ENCODE measurements around the gene ZSCAN21.

Gene ZSCAN21

DNA sequence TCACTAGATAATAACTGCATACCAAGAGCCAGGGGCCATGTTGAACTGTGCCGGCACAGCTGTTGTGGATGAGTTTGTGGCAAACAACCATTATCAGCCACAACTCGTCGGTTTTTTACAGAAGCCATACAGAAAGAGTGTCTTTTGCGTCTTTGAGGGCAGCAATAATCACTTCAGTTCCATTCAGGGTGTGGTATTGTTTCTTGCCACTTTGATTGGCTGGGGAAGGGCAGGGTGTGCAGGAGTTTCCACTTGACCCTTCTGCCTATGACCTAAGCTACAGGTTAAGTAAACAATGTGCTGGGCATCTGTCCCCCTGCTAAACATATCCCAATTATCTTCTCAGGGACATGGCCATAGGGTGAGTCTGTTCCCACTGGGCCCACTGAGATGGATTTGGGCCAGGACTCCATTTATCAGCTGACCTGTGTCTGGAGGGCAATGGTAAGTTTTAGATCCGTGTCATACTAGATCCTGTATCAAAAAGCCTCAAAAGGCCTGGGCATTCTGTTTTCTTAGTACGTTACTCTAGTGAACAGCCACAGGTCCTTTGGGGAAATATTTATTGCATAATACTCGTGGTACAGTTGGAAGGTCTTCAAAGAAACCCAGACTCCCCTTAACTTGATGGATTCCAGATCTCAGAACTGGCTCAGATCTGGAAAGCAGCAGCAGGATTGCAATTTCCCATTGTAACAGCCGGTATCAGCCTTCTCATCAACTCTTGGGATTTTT, 16.0 kb downstream of the ZSCAN21 start:
- Histone ChIP-seq H3K27ac (peak overlapping the region; percentile 51; the same call in 1 of the 2 replicates), H3K4me3 (no peak overlapping the region), H3K36me3 (ENCODE audit: insufficient read depth, low read length) (peaks cover 63% of the 10 kb centered on the region), H3K9me3 (ENCODE audit: low read depth, low read length) (peaks cover 10% of the 10 kb centered on the region), H3K9ac (ENCODE audit: insufficient read length) (no peak overlapping the region)
- TF ChIP-seq EZH2 (IDR thresholded peaks at IDR 0.05) (no peak), FOXP2 (optimal IDR thresholded peaks at IDR 0.05; ENCODE audit: control extremely low read depth, extremely low read length, insufficient read depth) (no peak), POLR2AphosphoS5 (IDR thresholded peaks at IDR 0.05; ENCODE audit: borderline replicate concordance, low read depth, low read length) (no peak)
- no peak for DNase-seq (ENCODE audit: low read depth, low spot score)

DNA sequence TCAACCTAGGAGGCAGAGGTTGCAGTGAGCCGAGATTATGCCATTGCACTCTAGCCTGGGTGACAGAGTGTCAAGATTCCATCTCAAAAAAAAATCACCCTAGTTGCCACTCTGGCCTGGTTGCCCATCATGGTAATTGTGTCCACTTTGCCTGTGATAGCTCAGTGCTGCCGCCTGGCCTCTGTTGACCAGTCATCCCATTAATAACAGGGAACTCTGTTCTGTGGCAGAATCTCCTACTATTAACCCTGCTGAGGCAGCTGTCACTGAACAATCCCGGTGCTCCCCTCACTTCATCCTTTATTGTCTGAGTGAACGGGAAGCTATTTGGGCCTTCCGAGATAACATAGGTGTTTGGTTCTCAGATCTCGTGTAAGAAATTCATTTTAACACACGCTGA, 17.4 kb downstream of the ZSCAN21 start:
- no peak for DNase-seq (ENCODE audit: low read depth, low spot score)
- Histone ChIP-seq H3K9me3 (ENCODE audit: low read depth, low read length) (peaks cover 23% of the 10 kb centered on the region), H3K27ac (0 out of 2 replicates have a peak overlapping the region, but pooled peaks have one; percentile 25), H3K36me3 (ENCODE audit: insufficient read depth, low read length) (peaks cover 71% of the 10 kb centered on the region), H3K4me3 (no peak overlapping the region), H3K9ac (ENCODE audit: insufficient read length) (no peak overlapping the region)
- no peak for TF ChIP-seq EZH2 (IDR thresholded peaks at IDR 0.05)
- no peak for TF ChIP-seq FOXP2 (optimal IDR thresholded peaks at IDR 0.05; ENCODE audit: control extremely low read depth, extremely low read length, insufficient read depth)
- no peak for TF ChIP-seq POLR2AphosphoS5 (IDR thresholded peaks at IDR 0.05; ENCODE audit: borderline replicate concordance, low read depth, low read length)

DNA sequence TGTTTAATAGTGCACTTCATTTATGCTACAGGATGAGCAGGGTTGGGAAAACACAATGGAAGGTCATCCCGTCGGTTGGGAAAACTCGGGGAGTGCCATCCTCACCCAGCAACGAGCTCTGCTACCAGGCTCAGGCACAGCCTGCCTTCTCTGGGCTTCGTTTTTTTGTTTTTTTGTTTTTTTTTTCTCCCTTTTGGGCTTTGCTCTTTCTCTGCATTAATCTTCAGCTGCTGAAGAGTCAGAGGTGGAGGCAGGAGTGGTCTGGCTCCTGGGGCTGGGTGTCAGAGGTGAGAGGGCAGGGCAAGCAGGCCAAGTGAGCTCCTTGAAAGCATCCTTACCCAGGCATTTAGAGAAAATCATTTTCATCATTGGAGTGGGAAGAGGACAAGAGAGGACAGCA, 20.4 kb downstream of the ZSCAN21 start:
- no peak overlapping the region for H3K4me3 ChIP-seq
- TF ChIP-seq EZH2 (IDR thresholded peaks at IDR 0.05) = no peak
- no peak for TF ChIP-seq FOXP2 (optimal IDR thresholded peaks at IDR 0.05; ENCODE audit: control extremely low read depth, extremely low read length, insufficient read depth)
- no peak for TF ChIP-seq POLR2AphosphoS5 (IDR thresholded peaks at IDR 0.05; ENCODE audit: borderline replicate concordance, low read depth, low read length)
- no peak overlapping the region for H3K27ac ChIP-seq
- H3K9me3 ChIP-seq (ENCODE audit: low read depth, low read length) = peaks cover 45% of the 10 kb centered on the region
- no peak for DNase-seq (ENCODE audit: low read depth, low spot score)
- H3K36me3 ChIP-seq (ENCODE audit: insufficient read depth, low read length) = peaks cover 83% of the 10 kb centered on the region
- H3K9ac ChIP-seq (ENCODE audit: insufficient read length) = no peak overlapping the region

DNA sequence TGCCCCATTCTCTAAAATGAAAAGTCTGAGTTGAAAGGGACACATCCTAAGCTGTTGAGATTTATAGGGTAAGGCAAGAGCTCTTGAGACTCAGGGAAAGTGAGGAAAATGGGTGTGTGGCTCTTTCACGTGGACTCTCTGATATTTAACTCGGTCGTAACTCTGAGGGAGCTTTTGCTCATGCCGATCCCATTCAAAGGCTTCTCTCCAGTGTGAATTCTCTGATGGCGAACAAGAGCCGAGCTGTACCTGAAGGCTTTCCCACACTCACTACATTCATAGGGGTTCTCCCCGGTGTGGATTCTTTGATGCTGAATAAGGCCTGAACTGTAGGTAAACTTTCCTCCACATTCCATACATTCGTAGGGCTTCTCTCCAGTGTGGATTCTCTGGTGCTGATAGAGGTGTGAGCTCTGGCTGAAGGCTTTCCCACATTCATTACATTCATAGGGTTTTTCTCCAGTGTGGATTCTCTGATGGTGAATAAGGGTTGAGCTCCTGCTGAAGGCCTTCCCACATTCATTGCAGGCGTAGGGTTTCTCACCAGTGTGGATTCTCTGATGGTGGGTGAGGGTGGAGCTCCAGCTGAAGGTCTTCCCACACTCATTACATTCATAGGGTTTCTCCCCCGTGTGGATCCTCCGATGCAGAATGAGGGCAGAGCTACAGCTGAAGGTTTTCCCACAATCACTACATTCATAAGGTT, 21.6 kb downstream of the ZSCAN21 start:
- no peak for DNase-seq (ENCODE audit: low read depth, low spot score)
- H3K27ac ChIP-seq = no peak overlapping the region
- no peak overlapping the region for H3K9ac ChIP-seq (ENCODE audit: insufficient read length)
- H3K9me3 ChIP-seq (ENCODE audit: low read depth, low read length) = peaks cover 55% of the 10 kb centered on the region
- TF ChIP-seq FOXP2 (optimal IDR thresholded peaks at IDR 0.05; ENCODE audit: control extremely low read depth, extremely low read length, insufficient read depth) (no peak), EZH2 (IDR thresholded peaks at IDR 0.05) (no peak), POLR2AphosphoS5 (IDR thresholded peaks at IDR 0.05; ENCODE audit: borderline replicate concordance, low read depth, low read length) (no peak; the same call in 1 of the 2 replicates)
- H3K4me3 ChIP-seq = peak overlapping the region; percentile 38; the same call in 1 of the 2 replicates
- peaks cover 83% of the 10 kb centered on the region for H3K36me3 ChIP-seq (ENCODE audit: insufficient read depth, low read length)

DNA sequence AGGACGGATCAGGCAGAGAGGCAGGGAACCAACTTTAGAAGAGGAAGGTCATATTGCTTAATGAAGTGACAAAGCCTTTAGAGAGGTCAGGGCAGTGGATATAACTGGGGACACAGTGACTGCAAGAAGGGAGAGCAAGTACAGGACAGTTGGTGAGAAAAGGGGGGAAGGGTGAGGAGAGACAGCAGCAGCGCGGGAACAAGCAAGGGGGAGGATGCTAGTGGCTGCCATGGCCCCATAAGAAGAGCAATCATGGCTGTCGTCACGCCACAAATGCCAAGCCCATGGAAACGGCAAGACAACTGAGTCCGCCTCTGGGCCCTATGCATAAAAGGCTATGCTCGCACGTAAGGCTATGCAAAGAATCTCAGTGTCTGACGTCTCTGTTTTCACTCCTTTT, 22.9 kb downstream of the ZSCAN21 start:
- no peak for TF ChIP-seq POLR2AphosphoS5 (IDR thresholded peaks at IDR 0.05; ENCODE audit: borderline replicate concordance, low read depth, low read length)
- TF ChIP-seq FOXP2 (optimal IDR thresholded peaks at IDR 0.05; ENCODE audit: control extremely low read depth, extremely low read length, insufficient read depth) = no peak
- TF ChIP-seq EZH2 (IDR thresholded peaks at IDR 0.05) = no peak
- H3K9ac ChIP-seq (ENCODE audit: insufficient read length) = no peak overlapping the region
- peaks cover 63% of the 10 kb centered on the region for H3K9me3 ChIP-seq (ENCODE audit: low read depth, low read length)
- peaks cover 90% of the 10 kb centered on the region for H3K36me3 ChIP-seq (ENCODE audit: insufficient read depth, low read length)
- no peak for DNase-seq (ENCODE audit: low read depth, low spot score)
- H3K27ac ChIP-seq = no peak overlapping the region
- H3K4me3 ChIP-seq = no peak overlapping the region

DNA sequence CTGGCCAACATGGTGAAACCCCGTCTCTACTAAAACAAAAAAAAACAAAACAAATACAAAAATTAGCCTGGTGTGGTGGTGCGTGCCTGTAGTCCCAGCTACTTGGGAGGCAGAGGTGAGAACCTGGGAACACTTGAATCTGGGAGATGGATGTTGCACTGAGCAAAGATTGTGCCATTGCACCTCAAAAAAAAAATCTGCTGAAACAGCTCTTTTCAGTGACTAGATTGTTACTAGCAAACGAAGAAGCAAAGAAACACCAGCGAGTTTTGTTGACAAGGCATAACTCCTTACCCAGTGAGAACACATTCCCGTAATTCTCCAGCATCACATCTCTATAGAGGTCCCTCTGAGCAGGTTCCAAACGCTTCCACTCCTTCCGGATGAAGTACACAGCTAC, 25.3 kb downstream of the ZSCAN21 start:
- Histone ChIP-seq H3K9ac (ENCODE audit: insufficient read length) (no peak overlapping the region), H3K9me3 (ENCODE audit: low read depth, low read length) (peaks cover 78% of the 10 kb centered on the region), H3K36me3 (ENCODE audit: insufficient read depth, low read length) (peaks cover 100% of the 10 kb centered on the region), H3K4me3 (no peak overlapping the region), H3K27ac (no peak overlapping the region)
- TF ChIP-seq POLR2AphosphoS5 (IDR thresholded peaks at IDR 0.05; ENCODE audit: borderline replicate concordance, low read depth, low read length) (no peak), FOXP2 (optimal IDR thresholded peaks at IDR 0.05; ENCODE audit: control extremely low read depth, extremely low read length, insufficient read depth) (no peak)
- no peak for DNase-seq (ENCODE audit: low read depth, low spot score)

DNA sequence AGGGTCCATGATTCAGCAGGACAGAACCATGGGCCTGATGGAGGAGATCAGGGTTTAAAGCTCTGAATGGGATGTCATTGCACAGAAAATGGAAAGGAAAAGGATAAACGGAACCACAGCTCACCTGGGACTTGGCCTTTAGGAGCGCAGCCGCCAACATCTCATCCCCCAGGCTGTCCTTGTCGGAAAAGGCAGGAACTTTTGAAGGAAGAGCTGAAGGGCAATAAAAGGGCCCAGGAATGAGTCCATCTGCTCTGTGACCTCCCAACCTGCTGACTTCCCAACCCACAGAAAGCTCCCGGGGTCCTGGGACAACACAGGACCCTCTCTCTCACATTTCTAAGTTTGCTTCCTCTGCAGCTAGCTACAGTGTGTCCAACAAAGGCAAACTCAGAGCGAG, 25.8 kb downstream of the ZSCAN21 start:
- DNase-seq (ENCODE audit: low read depth, low spot score) = no peak
- H3K9me3 ChIP-seq (ENCODE audit: low read depth, low read length) = peaks cover 74% of the 10 kb centered on the region
- H3K27ac ChIP-seq = no peak overlapping the region
- no peak overlapping the region for H3K9ac ChIP-seq (ENCODE audit: insufficient read length)
- peaks cover 100% of the 10 kb centered on the region for H3K36me3 ChIP-seq (ENCODE audit: insufficient read depth, low read length)
- no peak overlapping the region for H3K4me3 ChIP-seq
- no peak for TF ChIP-seq FOXP2 (optimal IDR thresholded peaks at IDR 0.05; ENCODE audit: control extremely low read depth, extremely low read length, insufficient read depth)
- no peak for TF ChIP-seq POLR2AphosphoS5 (IDR thresholded peaks at IDR 0.05; ENCODE audit: borderline replicate concordance, low read depth, low read length)
- no peak for TF ChIP-seq EZH2 (IDR thresholded peaks at IDR 0.05)

DNA sequence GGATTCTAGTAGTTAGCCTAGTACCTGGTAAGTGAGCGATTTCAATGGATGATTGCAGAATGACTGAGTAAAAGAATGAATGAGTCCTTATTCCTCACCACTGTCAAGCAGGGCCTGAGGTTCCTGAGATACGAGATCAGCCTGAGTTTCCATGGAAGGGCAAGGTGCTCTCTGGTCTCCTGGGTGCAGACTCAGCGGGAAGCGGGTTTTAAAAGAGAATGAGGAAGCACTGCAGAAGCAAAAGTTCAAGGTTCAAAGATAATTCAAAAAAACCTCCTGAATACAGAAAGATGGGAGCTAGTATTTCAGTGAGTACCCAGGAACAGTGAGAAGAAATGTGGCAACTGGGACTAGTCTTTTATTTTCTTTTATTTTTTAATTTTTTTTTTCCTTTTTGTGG, 27.6 kb downstream of the ZSCAN21 start:
- H3K27ac ChIP-seq = no peak overlapping the region
- no peak for DNase-seq (ENCODE audit: low read depth, low spot score)
- H3K4me3 ChIP-seq = no peak overlapping the region
- no peak for TF ChIP-seq FOXP2 (optimal IDR thresholded peaks at IDR 0.05; ENCODE audit: control extremely low read depth, extremely low read length, insufficient read depth)
- TF ChIP-seq EZH2 (IDR thresholded peaks at IDR 0.05) = no peak
- TF ChIP-seq POLR2AphosphoS5 (IDR thresholded peaks at IDR 0.05; ENCODE audit: borderline replicate concordance, low read depth, low read length) = no peak
- H3K9ac ChIP-seq (ENCODE audit: insufficient read length) = no peak overlapping the region
- peaks cover 56% of the 10 kb centered on the region for H3K9me3 ChIP-seq (ENCODE audit: low read depth, low read length)
- H3K36me3 ChIP-seq (ENCODE audit: insufficient read depth, low read length) = peaks cover 83% of the 10 kb centered on the region

Measured in SK-N-MC (cell line).